H9 (cell line): Measurements from ENCODE around the gene TAF4. TPM values are rescaled to one million over a fixed set of nuclear protein-coding genes. Genes with fewer than 3 reads are reported as not detected.

Source experiments
- DNase-seq: peaks from one replicate; pipeline ENCODE4 v3.0.0-alpha.2; 2017
- H2AFZ ChIP-seq: one replicate; pipeline ENCODE4 v1.6.1; 2013; ENCODE audit warnings: mild to moderate bottlenecking, low read length, control low read depth, moderate library complexity
- H2AK5ac ChIP-seq: 2 replicates; pipeline ENCODE4 v1.6.1; 2013; ENCODE audit warnings: low read length, control low read depth, mixed read lengths; ENCODE audit not compliant: insufficient read length
- H2BK120ac ChIP-seq: one replicate; pipeline ENCODE4 v1.6.1; 2013; ENCODE audit warnings: low read depth, mild to moderate bottlenecking, low read length, control low read depth, inconsistent platforms; ENCODE audit not compliant: poor library complexity, severe bottlenecking
- H2BK12ac ChIP-seq: 2 replicates; pipeline ENCODE4 v1.6.1; 2013; ENCODE audit warnings: low read length, control low read depth, mixed read lengths, low read depth; ENCODE audit not compliant: insufficient read length
- H2BK15ac ChIP-seq: 2 replicates; pipeline ENCODE4 v1.6.1; 2013; ENCODE audit warnings: low read depth, low read length, control low read depth
- H2BK20ac ChIP-seq: one replicate; pipeline ENCODE4 v1.6.1; 2013; ENCODE audit warnings: low read depth, mild to moderate bottlenecking, low read length, control low read depth, inconsistent platforms; ENCODE audit not compliant: poor library complexity, severe bottlenecking
- H2BK5ac ChIP-seq: 2 replicates; pipeline ENCODE4 v1.6.1; 2013; ENCODE audit warnings: low read length, control low read depth, mixed read lengths; ENCODE audit not compliant: insufficient read length
- H3K14ac ChIP-seq: 2 replicates; pipeline ENCODE4 v1.6.1; 2013; ENCODE audit warnings: low read length, control low read depth; ENCODE audit not compliant: insufficient read depth
- H3K18ac ChIP-seq: 2 replicates; pipeline ENCODE4 v1.6.1; 2013; ENCODE audit warnings: low read depth, mild to moderate bottlenecking, mixed read lengths, low read length, control low read depth; ENCODE audit not compliant: insufficient read length
- H3K23ac ChIP-seq: 2 replicates; pipeline ENCODE4 v1.6.1; 2013; ENCODE audit warnings: low read length, control low read depth, mixed read lengths, low read depth; ENCODE audit not compliant: insufficient read length
- H3K23me2 ChIP-seq: 2 replicates; pipeline ENCODE4 v1.6.1; 2013; ENCODE audit warnings: low read depth, mild to moderate bottlenecking, mixed read lengths, low read length, control low read depth; ENCODE audit not compliant: insufficient read length, poor library complexity, severe bottlenecking
- H3K27ac ChIP-seq: 2 replicates; pipeline ENCODE4 v1.5.1; 2013; ENCODE audit warnings: low read length, control low read depth, mixed read lengths, low read depth; ENCODE audit not compliant: insufficient read length
- H3K27me3 ChIP-seq: 2 replicates; pipeline ENCODE4 v1.6.1; 2013; ENCODE audit warnings: low read length, control low read depth, inconsistent platforms; ENCODE audit not compliant: insufficient read depth
- H3K4ac ChIP-seq: 2 replicates; pipeline ENCODE4 v1.6.1; 2013; ENCODE audit warnings: low read depth, mild to moderate bottlenecking, control low read depth, inconsistent platforms, low read length, moderate library complexity
- H3K4me1 ChIP-seq: 2 replicates; pipeline ENCODE4 v1.6.1; 2013; ENCODE audit warnings: low read length, control low read depth, inconsistent platforms; ENCODE audit not compliant: insufficient read depth
- H3K4me2 ChIP-seq: 2 replicates; pipeline ENCODE4 v1.6.1; 2013; ENCODE audit warnings: low read length, control low read depth, mixed read lengths; ENCODE audit not compliant: insufficient read length, insufficient read depth
- H3K56ac ChIP-seq: 2 replicates; pipeline ENCODE4 v1.6.1; 2013; ENCODE audit warnings: low read depth, mild to moderate bottlenecking, mixed read lengths, low read length, control low read depth; ENCODE audit not compliant: insufficient read length
- H3K79me1 ChIP-seq: 2 replicates; pipeline ENCODE4 v1.6.1; 2013; ENCODE audit warnings: low read depth, mild to moderate bottlenecking, moderate library complexity, low read length, control low read depth, inconsistent platforms; ENCODE audit not compliant: insufficient read depth, poor library complexity, severe bottlenecking
- H3K79me2 ChIP-seq: 2 replicates; pipeline ENCODE4 v1.6.1; 2013; ENCODE audit warnings: low read length, control low read depth, inconsistent platforms; ENCODE audit not compliant: insufficient read depth
- H3K9ac ChIP-seq: 2 replicates; pipeline ENCODE4 v1.6.1; 2013; ENCODE audit warnings: low read length, control low read depth, mixed read lengths; ENCODE audit not compliant: insufficient read length; ENCODE audit errors: extremely low read depth
- H3K9me3 ChIP-seq: one replicate; pipeline ENCODE4 v1.6.1; 2013; ENCODE audit warnings: low read depth, low read length, inconsistent platforms; ENCODE audit not compliant: control insufficient read depth
- H3T11ph ChIP-seq: one replicate; pipeline ENCODE4 v1.6.1; 2013; ENCODE audit warnings: mild to moderate bottlenecking, low read length, control low read depth, inconsistent platforms
- H4K20me1 ChIP-seq: one replicate; pipeline ENCODE4 v1.6.1; 2013; ENCODE audit not compliant: control insufficient read depth, insufficient read length, insufficient read depth
- H4K5ac ChIP-seq: 2 replicates; pipeline ENCODE4 v1.6.1; 2013; ENCODE audit warnings: low read depth, mild to moderate bottlenecking, mixed read lengths, low read length, control low read depth; ENCODE audit not compliant: insufficient read length
- H4K8ac ChIP-seq: replicated peaks from 2 replicates; pipeline ENCODE4 v1.6.1; 2013; ENCODE audit warnings: low read length, control low read depth, mixed read lengths, low read depth; ENCODE audit not compliant: insufficient read length
- H4K91ac ChIP-seq: 2 replicates; pipeline ENCODE4 v1.6.1; 2013; ENCODE audit warnings: low read depth, mild to moderate bottlenecking, moderate library complexity, mixed read lengths, low read length, control low read depth; ENCODE audit not compliant: insufficient read length
- H3K27ac Mint-ChIP-seq, 3 experiments: 2 replicates in 2 of 3; 3 replicates in 1 of 3; pipeline ENCODE4 v1.8.0; 2020 to 2021; ENCODE audit warnings: mixed read lengths in 3 of 3, mild to moderate bottlenecking in 1 of 3, moderate library complexity in 1 of 3
- H3K27me3 Mint-ChIP-seq: 2 replicates; pipeline ENCODE4 v1.8.0; 2021; ENCODE audit warnings: low read depth, mild to moderate bottlenecking, moderate library complexity, mixed read lengths
- H3K36me3 Mint-ChIP-seq, 3 experiments: 2 replicates in 2 of 3; 3 replicates in 1 of 3; pipeline ENCODE4 v1.8.0; 2020 to 2021; ENCODE audit warnings: low read depth in 3 of 3, mixed read lengths in 3 of 3; ENCODE audit not compliant: insufficient read depth in 1 of 3
- H3K4me1 Mint-ChIP-seq, 2 experiments: 2 replicates each; pipeline ENCODE4 v1.8.0; 2020; ENCODE audit warnings: mixed read lengths in 2 of 2
- H3K4me3 Mint-ChIP-seq, 2 experiments: 2 replicates in 1 of 2; 3 replicates in 1 of 2; pipeline ENCODE4 v1.8.0; 2020 to 2021; ENCODE audit warnings: mild to moderate bottlenecking in 2 of 2, mixed read lengths in 2 of 2, moderate library complexity in 1 of 2
- H3K9me3 Mint-ChIP-seq, 2 experiments: 2 replicates in 1 of 2; 3 replicates in 1 of 2; pipeline ENCODE4 v1.8.0; 2020; ENCODE audit warnings: mild to moderate bottlenecking in 2 of 2, mixed read lengths in 2 of 2, moderate library complexity in 1 of 2
- CTCF ChIP-seq: fragments of 200-600 bp; sonication (generic); conservative IDR thresholded peaks from 3 replicates; pipeline ENCODE4 v1.8.0; 2021; ENCODE audit warnings: antibody characterized with exemption, mild to moderate bottlenecking
- WGBS: extraction: QIAGEN DNeasy Blood & Tissue Kit; methylation state at CpG from one replicate; pipeline ENCODE4 v1.1.7; 2013; ENCODE audit warnings: missing lambda C conversion rate, low lambda C conversion rate, mixed read lengths; ENCODE audit not compliant: insufficient read length; ENCODE audit errors: extremely low coverage; 5-methylcytosine and 5-hydroxymethylcytosine counted together
- total RNA-seq: library from RNA; stranded (reverse); gene quantifications from 2 replicates; pipeline ENCODE4 v1.2.1, GENCODE V29; 2021

The TAF4 gene
- total RNA-seq, 1 experiment from 2014 or later, result 30.8 TPM

- H3K23me2 ChIP-seq, result no peaks in the 10 kb centered on the region
Observed at GRCh38 chr20:62029949-62030348, 35.7 kb downstream of the TAF4 start.

More at GRCh38 chr20:62029949-62030348, 35.7 kb downstream of the TAF4 start:
- Mint-ChIP-seq H3K36me3 (peaks cover 0 to 4% (median 0%) of the 10 kb centered on the region in 3 experiments; a peak in 2 of 7 replicates), H3K27me3 (no peaks in the 10 kb centered on the region; the same call in 1 of the 2 replicates), H3K9me3 (no peaks in the 10 kb centered on the region), H3K27ac (peak overlapping the region in 1 of 3 experiments; percentile 21; a peak in 1 of 7 replicates), H3K4me1 (peaks cover 60% of the 10 kb centered on the region in 2 experiments), H3K4me3 (no peak overlapping the region)
- no peaks in the 10 kb centered on the region for H4K20me1 ChIP-seq
- no peak overlapping the region for H2BK15ac ChIP-seq
- H3K18ac ChIP-seq, result no peak overlapping the region
- no peak for DNase-seq
- H2BK5ac ChIP-seq, result no peak overlapping the region
- no peak overlapping the region for H3K9ac ChIP-seq
- no peak overlapping the region for H4K8ac ChIP-seq
- no peak overlapping the region for H4K5ac ChIP-seq
- peaks cover 42% of the 10 kb centered on the region; the same call in 1 of the 2 replicates for H3K79me2 ChIP-seq
- no peak overlapping the region for H3K23ac ChIP-seq
- H3K4me2 ChIP-seq, result no peak overlapping the region
- H3T11ph ChIP-seq, result no peak overlapping the region
- 0 out of 2 replicates have a peak, but pooled peaks cover 3% of the 10 kb centered on the region for H3K4me1 ChIP-seq
- no peaks in the 10 kb centered on the region for H3K9me3 ChIP-seq
- H2BK20ac ChIP-seq, result no peak overlapping the region
- H3K79me1 ChIP-seq, result no peaks in the 10 kb centered on the region
- no peak overlapping the region for H3K56ac ChIP-seq
- H2BK12ac ChIP-seq, result no peak overlapping the region
- no peak for TF ChIP-seq CTCF
- H3K27ac ChIP-seq, result no peak overlapping the region
- no peak overlapping the region for H2AK5ac ChIP-seq
- no peak overlapping the region for H3K4ac ChIP-seq
- no peak overlapping the region for H3K14ac ChIP-seq
- no CpG with 5 or more reads among the region's 20 CpGs for WGBS
- H2BK120ac ChIP-seq, result no peak overlapping the region
- H2AFZ ChIP-seq, result no peak overlapping the region
- no peaks in the 10 kb centered on the region for H3K27me3 ChIP-seq
- H4K91ac ChIP-seq, result no peak overlapping the region
